Endometrium (tissue), 2 donors: ENCODE results near the gene ZBTB24.

Source experiments
- FAIRE-seq: peaks from 2 replicates; lab custom pipeline; 2012; peaks lifted over from hg19 to GRCh38; lab: Jason Lieb, UNC
- donor health status: control.
- donor health status: control.

ZBTB24 gene

GRCh38 chr6:109498936-109499335, 15.9 kb upstream of the ZBTB24 start:
- FAIRE-seq = no peak

GRCh38 chr6:109498052-109498451, 15.0 kb upstream of the ZBTB24 start:
- no peak for FAIRE-seq

DNA sequence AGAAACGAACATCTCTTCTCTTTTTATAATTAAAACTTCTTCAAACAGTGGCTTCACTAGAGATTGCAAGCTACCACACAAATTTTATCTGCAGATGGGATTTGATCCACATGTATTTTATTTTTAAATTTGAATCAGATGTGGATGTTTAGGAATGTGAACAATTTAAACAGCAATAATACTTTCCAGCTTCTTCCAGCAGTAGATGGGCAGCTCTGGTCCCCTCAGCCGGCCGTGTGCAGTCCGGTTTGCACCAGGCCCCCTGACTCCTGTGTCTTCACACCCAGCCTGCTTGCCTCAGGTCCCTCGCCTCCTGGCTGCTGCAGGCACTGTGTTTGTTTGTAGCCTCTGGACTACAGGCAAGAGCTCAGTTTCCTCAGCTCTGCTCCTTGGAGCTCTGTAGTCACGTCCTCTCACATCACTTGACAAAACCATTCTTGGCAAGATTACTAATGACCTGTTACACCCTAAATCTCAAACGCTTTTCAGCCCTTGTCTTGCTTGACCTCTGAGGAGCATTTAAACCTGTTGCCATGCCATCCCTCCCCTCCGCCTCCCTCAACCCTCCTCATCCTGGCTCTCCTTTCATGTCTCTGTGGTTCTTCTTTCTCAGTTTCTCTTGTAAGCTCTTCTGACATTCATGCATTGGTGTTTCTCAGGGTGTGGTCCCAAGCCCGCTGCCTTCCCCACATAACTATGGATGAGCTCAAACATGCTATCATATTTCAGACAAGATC, 13.2 kb upstream of the ZBTB24 start:
- peak; percentile 72 for FAIRE-seq

- FAIRE-seq = no peak
Measured at GRCh38 chr6:109493865-109494264, 10.8 kb upstream of the ZBTB24 start.

GRCh38 chr6:109491207-109491938, 8.4 kb upstream of the ZBTB24 start:
- no peak for FAIRE-seq

DNA sequence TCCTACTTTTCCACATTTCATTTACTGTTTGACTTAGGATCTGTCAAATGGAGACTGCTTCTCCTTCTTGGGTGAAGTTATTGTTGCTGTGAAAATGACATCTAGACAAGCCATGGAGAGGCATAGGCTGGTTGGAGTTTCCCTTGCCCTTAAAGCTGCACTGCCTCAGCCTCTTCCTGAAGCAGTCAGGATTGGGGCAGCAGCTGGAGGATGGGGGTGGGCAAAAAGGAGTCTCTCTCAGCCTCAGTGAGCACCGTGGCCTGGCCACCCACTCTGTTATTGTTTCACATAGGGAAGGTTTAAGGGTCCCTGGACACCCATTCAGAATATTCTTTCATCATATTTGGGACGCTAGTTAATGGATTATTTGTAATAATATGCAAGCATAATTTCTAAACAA, 7.7 kb upstream of the ZBTB24 start:
- FAIRE-seq = no peak

GRCh38 chr6:109488001-109488400, 5.0 kb upstream of the ZBTB24 start:
- no peak for FAIRE-seq

DNA sequence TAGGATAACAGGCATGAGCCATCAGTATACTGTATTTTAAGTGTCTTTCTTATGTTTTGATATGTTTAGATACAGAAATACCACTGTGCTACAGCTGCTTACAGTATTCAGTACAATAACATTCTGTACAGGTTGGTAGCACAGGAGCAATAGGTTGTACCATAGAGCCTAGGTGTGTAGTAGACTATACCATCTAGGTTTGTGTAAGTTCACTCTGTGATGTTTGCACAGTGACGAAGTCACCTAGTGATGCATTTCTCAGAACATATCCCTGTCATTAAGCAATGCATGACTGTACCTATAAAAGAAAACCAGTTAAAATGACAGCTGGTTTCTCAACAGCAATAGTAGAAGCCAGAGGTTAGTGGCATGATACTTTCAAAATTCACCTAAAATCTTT, 3.0 kb upstream of the ZBTB24 start:
- FAIRE-seq = no peak

GRCh38 chr6:109485266-109485935, 2.4 kb upstream of the ZBTB24 start:
- FAIRE-seq = no peak

DNA sequence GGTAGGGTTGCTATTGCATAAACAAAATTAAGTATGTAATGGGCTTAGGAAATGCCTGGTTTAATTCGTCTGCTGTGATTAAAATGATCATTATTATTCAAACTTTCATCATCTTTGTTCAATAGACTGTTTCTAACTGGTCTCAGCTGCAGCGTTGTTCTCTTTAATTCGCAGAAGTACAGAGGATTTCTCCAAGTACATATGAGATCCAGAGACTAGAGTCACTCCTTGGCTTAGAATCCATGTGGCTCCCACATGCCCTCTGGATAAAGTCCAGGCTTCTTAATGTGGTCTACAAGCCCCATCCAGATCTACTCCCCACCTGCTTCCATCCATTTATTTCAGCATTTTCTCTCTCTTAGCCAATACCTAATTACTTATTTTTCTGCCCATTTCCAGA, 1.1 kb upstream of the ZBTB24 start:
- FAIRE-seq = no peak

DNA sequence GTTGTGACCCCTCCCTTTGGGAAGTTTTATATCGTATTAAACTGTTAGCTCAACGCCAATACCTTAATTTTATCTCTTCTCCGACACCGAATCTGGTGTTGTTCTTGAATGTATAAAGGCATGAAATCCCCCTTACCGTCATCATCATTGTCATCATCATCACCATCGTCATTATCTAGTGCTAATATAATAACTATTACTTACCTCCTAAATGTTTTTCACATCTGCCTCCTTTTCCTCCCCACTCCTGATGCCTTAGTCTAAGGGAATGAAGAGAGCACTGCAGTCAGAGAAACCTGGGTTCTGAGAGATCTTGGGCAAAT, 677 bp upstream of the ZBTB24 start:
- FAIRE-seq = no peak

- no peak for FAIRE-seq
Measured at GRCh38 chr6:109480993-109481480, 2.0 kb downstream of the ZBTB24 start.

DNA sequence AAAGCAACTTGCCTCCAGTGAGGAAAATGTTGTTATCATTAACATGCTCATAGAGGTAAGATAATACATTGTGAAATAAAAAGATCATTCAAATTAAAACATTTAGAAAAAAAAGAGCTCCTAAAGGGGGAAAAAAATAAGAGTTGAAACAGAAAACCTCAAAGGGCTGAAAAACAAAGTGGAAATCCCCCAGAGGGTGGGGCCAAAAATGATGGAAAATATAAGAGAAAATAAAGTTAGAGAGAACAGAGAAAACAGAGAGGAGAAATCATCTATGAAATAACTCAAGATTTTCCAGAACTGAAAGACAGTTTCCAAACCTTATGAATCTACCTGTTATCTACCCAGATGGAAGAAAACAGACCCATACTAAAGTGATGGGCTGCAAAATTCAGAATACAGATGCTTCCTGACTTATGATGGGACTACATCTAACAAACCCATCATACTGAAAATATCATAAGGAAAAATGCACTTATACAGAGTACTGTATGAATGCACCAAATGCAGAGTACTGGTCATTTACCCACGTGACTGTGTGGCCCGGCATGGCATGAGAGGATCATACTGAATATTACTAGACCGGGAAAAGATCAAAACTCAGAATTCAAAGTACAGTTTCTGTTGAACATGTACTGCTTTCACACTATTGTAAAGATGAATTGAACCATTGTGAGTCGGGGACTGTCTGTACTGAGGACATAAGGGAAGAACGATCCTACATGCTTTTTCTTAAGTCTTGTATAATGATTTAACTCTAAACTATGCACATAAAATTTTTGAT, 4.0 kb downstream of the ZBTB24 start:
- no peak for FAIRE-seq

GRCh38 chr6:109478222-109478805, 4.7 kb downstream of the ZBTB24 start:
- FAIRE-seq = no peak

- no peak for FAIRE-seq
Measured at GRCh38 chr6:109477725-109478124, 5.3 kb downstream of the ZBTB24 start.

DNA sequence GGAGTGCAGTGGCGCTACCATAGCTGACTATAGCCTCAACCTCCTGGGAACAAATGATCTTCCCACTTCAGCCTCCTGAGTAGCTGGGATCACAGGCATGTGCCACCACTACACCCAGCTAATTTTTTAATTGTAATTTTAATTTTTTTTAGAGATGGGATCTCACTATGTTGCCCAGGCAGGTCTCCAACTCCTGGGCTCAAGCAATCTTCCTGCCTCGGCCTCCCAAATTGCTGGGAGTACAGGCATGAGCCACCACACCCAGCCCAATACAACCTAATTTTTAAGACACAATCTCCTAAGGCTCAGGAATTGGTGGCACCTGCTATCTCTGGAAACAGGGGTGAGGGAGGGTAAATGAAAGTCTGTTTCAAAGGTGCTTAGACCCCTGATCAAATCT, 5.8 kb downstream of the ZBTB24 start:
- no peak for FAIRE-seq

- no peak for FAIRE-seq
Measured at GRCh38 chr6:109475625-109476024, 7.4 kb downstream of the ZBTB24 start.

DNA sequence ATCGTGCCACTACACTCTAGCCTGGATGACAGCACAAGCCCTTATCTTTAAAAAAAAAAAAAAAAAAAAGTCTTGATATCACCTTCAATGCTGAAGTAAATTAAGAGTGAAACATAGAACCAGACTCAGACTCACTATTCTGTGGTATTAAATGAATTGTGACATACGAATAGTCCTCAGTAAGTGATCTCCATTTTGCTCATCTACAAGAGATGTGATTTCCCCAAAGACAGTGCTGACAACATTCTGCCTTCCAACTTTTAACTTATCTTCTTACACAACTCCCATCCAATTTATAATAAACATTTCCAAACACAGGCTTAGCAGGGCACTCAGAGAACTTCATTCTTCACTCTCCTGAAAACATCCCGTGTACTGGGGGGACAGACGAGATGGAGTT, 8.0 kb downstream of the ZBTB24 start:
- FAIRE-seq = no peak

GRCh38 chr6:109473120-109473519, 9.9 kb downstream of the ZBTB24 start:
- FAIRE-seq = no peak

DNA sequence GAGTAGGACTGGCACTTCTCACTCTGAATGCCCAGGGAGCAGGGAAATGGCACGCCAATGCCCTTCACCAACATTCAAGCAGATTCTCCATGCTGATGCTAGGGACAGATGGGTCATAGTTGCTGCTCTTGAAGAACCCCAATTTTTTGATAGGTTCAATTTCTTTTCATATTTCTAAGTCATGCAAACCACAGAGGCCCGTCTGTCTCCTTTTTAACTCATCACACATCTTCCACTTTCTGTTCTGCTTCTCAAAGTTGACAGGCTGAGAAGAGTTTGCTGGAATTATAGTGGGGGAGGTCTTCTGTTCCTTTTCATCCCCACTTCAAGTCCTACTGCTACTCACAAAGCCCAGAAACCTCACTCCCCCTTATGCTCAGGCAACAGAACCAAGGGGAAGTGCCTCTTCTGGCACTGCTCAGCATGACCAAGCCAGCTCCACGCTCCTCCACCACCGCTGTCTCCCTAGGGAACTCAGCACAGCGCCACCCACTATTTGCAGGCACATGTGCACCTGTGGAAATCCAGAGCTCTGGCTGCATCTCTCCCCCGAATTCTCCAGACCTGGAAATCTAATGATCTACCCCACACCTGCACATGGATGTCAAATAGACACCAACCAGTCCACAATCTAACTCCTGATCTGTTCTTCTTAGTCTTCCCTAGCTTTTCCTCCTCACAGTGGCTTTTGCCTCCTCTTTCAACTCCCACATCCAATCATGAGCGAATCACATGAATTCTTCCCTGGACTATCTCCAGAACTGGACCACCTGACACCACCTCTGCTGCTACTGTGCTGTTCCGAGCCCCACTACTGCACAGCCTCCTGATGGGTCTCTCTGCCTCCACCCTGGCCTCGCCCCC, 10.7 kb downstream of the ZBTB24 start:
- FAIRE-seq = no peak
